HG03354 (cell line): Measurements from ENCODE around the gene CAMKMT.

Experiments used
- ATAC-seq: cut with Tn5 transposase; IDR thresholded peaks from one replicate; pipeline ENCODE4 v1.9.1; 2021; ENCODE audit warnings: mild to moderate bottlenecking; ENCODE audit not compliant: unreplicated experiment, poor library complexity, severe bottlenecking

CAMKMT gene

GRCh38 chr2:44618251-44619023 lies 256.7 kb downstream of the CAMKMT start:
- no peak for ATAC-seq

DNA sequence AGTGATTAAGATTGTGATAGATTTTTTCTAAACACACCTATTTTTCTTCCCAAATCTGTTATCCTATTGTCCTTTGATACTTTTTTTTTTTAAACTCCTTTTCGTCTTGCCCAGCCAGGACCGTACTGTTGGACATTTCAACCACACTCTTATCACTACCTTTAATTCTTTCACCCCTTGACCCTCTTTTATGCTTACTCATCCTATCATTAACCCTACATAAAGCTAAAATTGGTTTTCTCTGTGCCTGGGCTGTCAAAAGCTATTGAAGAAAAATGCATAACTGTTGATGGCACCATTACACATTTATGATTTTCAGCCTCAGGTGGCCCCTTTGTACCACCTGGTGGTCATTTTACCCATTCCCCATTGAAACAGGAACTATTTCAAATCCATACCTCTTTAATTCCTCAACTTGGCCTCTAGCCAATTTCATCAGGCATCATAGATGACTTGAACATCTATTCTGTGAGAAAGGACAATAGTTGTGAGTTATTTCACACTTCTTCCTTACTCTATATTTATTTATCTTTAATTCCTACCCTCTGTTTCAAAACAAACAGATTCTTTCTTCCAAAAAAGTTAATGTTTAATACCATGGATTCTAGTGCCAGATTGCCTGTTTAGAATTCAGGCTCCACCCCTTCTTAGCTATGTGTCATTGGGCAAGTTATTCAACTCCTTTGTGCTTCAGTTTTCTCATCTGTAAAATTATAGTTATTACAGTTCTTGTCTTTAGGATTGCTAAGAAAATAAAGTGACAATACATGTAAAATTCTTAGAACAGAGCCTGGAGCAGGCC lies 258.6 kb downstream of the CAMKMT start:
- no peak for ATAC-seq

DNA sequence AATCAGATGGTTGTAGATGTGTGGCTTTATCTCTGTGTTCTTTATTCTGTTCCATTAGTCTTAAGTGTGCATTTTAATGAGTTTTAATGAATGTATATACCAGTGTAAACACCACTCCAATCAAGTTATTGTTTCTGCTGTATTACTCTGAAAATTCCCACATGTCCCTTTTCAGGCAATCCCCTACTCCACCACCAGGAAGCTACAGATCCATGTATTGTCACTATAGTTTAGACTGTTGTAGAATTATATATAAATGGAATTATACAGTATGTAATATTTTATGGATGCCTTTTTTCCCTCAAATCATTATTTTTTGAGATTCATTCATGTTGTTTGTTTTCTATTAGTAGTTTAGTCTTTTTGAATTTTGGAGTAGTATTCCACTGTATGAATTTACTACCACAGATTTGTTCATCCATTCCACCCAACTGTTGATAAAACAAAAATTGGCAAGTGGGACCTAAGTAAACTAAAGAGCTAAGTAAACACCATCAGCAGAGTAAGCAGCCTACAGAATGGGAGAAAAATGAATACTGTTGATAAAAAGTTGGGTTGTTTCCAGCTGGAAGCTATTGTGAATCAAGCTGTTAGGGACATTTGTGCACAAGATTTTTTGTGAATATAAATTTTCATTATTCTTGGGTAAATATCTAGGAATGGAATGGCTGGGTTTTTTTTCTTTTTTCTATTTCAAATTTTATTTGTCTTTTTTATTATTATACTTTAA lies 262.0 kb downstream of the CAMKMT start:
- no peak for ATAC-seq

- no peak for ATAC-seq
These were observed 266.6 kb downstream of the CAMKMT start for GRCh38 chr2:44628297-44628696.

DNA sequence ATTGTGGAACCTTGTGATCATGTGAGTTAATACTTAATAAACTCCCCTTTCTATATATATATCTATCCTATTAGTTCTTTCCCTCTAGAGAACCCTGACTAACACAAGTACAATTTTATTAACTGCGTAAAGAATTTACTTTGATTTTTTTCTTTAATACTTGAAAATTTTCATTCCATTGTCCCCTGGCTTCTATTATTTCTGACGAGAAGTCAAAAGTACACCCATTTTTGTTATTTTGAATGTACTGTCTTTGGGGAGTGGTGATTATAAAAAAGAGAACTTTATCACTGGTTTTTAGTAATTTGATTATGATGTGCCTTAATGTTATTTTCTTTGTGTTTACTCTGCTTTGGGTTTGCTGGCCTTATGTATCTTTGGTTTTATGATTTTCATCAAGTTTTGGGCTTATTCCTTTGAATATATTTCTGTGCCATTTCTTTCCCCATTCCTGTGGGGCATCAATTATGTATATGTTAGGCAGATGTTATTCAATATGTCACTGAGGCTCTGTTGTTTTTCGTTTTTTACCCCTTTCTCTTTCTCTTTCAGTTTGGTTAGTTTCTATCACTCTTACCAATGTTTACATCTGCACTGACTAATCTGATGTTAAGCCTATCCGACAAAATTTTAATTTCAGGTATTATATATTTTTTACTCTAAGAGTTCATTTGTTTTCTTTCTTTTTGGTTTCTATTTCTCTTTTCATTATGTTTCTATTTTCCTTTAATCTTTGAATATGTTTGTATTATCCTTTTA lies 271.4 kb downstream of the CAMKMT start:
- ATAC-seq = no peak

DNA sequence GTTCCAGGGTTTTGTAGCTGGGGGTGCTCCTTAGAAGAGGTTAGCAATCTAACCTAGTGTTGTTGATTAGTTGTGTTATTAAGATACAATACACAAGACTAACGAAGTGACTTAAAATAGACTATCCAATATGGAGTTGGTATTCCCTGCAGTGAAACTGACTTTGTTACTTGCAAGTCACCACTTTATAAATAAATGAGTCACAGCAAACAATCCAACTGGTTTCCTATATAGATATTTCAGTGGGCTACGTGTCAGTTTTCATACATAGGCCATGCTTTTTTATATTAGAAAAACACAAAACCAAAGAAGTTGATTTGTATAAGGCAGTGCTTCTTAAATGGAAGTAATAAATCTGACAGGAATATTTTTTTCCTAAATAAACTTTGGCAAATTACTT lies 274.0 kb downstream of the CAMKMT start:
- ATAC-seq = no peak

DNA sequence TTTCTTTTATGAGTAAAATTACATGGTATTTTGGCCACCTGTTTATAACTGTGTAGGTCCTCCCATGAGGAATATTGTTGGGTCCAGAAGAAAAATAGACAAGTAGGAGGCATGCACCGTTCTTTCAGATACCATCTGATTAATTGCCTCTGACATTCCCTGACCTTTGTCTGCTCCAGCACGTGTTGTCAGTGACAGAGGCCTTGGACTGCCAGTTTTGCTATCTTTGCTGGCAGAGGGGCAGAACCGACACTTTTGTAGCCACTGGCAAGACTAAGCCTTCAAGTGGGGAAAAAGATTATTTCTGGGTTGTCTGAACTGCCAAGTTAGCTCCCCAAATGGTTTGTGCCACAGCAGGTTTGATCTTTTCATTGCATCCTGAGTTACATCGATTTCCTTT lies 276.9 kb downstream of the CAMKMT start:
- ATAC-seq = no peak

DNA sequence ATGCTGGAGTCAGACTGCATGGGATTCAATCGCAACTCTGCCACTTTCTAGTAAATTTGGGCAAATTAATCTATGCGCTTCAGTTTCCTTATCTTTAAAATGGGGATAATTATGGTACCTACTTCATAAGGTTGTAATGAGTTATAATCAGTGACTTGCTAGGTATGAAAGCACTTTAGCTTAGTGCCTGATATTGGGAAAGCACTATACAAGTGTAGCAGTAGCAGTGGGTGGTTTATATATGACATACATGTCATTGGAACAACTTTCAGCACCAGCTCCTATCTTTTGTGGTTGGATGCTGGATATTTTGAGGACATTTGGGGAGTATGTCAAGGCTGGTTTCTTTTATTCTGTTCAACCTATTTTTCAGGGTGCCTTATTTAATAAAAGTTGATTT lies 277.7 kb downstream of the CAMKMT start:
- no peak for ATAC-seq

DNA sequence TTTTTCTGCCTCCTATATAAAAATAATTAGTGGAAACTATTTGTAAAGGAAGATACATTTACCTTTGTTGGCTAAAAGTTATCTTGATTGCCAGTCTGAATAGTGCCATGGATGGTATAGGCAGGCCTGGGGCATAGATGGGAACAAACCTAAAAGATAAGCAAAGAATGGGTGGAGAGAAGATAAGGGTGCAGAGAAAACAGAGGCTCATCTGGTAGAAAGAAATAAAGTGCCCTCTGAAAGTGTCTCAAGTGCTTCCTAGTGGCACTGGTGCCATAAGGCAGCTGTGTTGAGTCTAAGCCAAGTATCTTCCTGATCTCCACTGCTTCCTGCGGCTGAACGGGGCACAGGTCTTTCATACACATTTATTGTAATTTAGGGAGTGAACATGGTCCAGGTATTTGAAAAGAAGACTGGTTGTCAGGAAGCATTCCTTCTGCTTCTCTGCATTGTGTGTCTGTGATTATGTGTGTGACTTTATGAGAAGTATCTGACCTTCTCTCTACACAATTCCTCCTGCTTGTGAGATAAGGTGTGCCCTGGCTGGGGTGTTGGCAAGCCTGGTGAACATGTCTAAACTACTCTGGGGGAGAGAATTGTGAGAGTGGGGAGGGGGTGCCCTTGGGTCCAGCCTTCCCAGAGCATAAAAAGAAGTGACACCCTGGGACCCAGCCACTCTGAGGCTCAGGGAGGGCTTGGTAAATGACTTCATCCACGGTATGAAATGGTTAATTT lies 280.5 kb downstream of the CAMKMT start:
- no peak for ATAC-seq

DNA sequence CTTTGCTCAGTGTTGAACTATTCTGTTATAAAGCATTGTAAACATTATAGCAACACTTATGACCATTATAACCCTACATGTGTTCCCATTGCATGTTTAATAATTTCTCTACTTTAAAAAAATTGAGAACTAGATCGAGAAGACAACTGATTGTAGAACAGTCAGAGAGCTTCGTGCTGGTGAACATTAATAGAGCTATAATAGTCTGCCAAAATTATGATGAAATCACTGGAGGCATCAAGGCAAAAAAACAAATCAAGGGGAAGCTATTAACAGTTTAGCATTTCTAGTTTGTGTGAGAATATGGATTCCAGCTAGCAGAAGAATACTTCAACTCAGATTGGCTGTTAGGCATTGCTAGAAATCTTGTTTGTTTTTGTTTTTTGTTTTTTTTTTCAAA lies 284.2 kb downstream of the CAMKMT start:
- no peak for ATAC-seq

DNA sequence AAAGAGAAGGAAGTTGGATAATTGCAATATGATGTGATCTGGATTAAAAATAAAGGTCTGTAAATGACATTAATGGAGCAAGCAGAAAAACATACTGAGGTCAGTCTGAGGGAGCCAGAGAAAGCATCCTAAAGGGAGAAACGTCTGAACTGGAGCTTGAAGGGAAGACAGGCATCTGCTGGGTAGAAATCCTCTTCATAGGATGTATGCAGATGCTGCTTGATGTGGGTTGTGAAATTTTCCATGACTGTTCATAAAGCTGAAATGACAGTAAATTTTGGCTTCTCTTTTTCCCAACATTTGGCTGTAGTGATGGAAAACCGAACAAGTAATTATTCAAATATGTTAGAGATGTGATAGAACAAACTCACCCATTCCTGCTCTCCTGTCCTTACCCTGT lies 287.6 kb downstream of the CAMKMT start:
- no peak for ATAC-seq

DNA sequence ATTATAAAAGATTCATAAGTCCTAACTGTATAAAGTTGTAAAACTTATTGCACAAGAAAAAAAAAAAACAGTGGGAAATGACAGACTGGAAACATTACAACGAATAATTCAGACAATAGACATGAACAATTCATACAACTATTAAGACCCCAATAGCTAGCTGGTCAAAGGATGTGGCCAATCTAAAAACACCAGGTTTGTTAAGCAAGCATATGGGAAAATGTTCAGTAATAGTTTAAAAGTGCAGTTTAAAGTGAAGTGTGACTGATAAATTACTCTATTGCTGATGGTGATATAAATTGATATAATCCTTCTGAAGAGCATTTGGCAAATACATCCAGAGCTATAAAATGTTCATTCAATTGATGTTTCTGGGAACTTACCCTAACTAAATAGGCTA lies 289.0 kb downstream of the CAMKMT start:
- ATAC-seq = no peak

DNA sequence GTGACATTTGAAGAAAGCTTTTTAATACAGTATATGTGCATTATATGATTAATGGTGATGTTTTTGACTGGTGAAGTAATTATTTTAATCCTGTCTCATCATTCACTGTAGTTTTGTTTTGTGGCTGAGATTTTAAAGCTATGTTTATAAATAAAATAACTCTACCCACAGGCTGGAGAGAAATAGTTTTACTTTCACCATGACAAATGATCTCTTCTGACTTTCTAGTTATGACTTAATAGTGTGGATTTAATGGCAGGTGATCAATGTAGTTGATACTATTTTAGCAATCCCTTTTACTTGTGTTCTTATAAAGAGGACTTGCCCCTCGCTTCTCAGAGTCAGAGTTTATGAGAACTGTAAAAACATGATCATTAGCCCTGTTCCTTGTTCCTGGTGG lies 290.2 kb downstream of the CAMKMT start:
- no peak for ATAC-seq

GRCh38 chr2:44652701-44653100 lies 291.0 kb downstream of the CAMKMT start:
- ATAC-seq = no peak

- ATAC-seq = no peak
These were observed 293.7 kb downstream of the CAMKMT start for GRCh38 chr2:44655401-44655864.

DNA sequence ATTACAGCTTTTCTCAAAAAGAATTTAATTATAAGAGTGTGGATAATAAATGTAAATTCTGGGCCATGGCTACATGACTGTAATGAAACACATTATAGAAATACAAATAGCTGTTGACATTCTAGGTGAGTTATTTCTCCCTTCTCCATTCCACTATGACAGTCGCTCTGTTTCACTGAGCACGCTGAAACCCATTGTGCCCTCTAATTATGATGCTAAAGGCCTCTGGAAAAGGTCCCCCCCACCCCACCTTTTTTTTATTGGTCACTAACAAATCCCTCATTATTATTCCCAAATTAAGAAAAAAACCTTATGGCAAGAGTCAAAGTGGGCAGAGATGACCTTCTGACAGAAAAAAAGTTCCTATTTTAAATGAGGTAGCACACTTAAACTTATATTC lies 294.7 kb downstream of the CAMKMT start:
- ATAC-seq = no peak

- ATAC-seq = no peak
These were observed 301.8 kb downstream of the CAMKMT start for GRCh38 chr2:44663471-44664073.

GRCh38 chr2:44668336-44668735 lies 306.6 kb downstream of the CAMKMT start:
- no peak for ATAC-seq

- ATAC-seq = no peak
These were observed 309.5 kb downstream of the CAMKMT start for GRCh38 chr2:44671276-44671675.
